ENCODE data around the gene ATRN. TPM values are rescaled to one million over a fixed set of nuclear protein-coding genes. Genes with fewer than 3 reads are reported as not detected.
A peak's percentile ranks its signal among the peaks of the same experiment; 100 is the strongest.

ATRN gene
- total and polyA plus RNA-seq, 2 experiments from 2014 or later: 14.7 to 71.1 TPM

GRCh38 chr20:3632311-3633004, 161.6 kb downstream of the ATRN start:
- Histone ChIP-seq H3K4me2 (no peak overlapping the region), H3K27me3 (no peaks in the 10 kb centered on the region), H3K9me3 (ENCODE audit: low read depth) (no peaks in the 10 kb centered on the region), H2AFZ (no peak overlapping the region), H3K4me1 (ENCODE audit: insufficient read depth) (no peaks in the 10 kb centered on the region), H4K20me1 (ENCODE audit: insufficient read depth, poor library complexity, severe bottlenecking) (no peaks in the 10 kb centered on the region), H3K27ac (no peak overlapping the region), H3K79me2 (no peaks in the 10 kb centered on the region), H3K4me3 (no peak overlapping the region), H3K9me2 (replicated peaks; ENCODE audit: insufficient read depth) (no peaks in the 10 kb centered on the region), H3K36me3 (replicated peaks; ENCODE audit: insufficient read depth, low read depth) (no peaks in the 10 kb centered on the region)
- no peak for DNase-seq (ENCODE audit: low spot score)
- TF ChIP-seq CTCF (IDR thresholded peaks at IDR 0.05; ENCODE audit: poor library complexity) (peak; percentile 11), EZH2 (IDR thresholded peaks at IDR 0.05; ENCODE audit: borderline replicate concordance) (no peak)
- 90% methylated on average over 7 of the region's 7 CpGs for WGBS (ENCODE audit: low lambda C conversion rate, missing lambda C conversion rate)

DNA sequence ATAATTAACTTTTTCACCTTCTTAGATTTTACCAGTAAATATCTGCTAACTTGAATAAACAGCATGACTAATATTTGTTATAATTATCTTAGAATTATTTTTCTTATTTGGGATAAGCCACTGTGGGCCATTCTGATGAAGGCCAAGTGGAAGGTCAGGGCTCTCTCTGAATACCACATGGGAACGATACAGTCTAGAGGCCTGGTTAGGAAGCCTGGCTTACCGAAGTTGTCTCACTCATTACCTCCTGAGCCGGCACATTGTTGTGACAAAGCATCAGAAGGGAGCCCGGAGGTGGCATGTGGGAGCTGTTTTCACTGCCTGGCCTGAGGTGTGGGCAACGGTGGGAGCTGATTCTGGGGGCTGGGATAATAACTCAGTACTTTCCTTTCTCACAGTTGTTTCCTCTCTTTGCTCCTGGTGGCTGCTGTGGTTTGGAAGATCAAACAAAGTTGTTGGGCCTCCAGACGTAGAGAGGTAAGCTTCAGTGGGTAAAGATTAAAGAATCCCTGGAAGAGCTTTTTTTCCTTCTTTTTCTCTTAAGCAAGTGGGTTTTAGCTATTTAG, 163.2 kb downstream of the ATRN start:
- Histone ChIP-seq H3K9me2 (replicated peaks; ENCODE audit: insufficient read depth) (no peaks in the 10 kb centered on the region), H3K79me2 (no peaks in the 10 kb centered on the region), H3K4me1 (ENCODE audit: insufficient read depth) (no peaks in the 10 kb centered on the region), H4K20me1 (ENCODE audit: insufficient read depth, poor library complexity, severe bottlenecking) (no peaks in the 10 kb centered on the region), H3K27ac (no peak overlapping the region), H3K4me3 (no peak overlapping the region), H3K4me2 (no peak overlapping the region), H3K36me3 (replicated peaks; ENCODE audit: insufficient read depth, low read depth) (no peaks in the 10 kb centered on the region), H2AFZ (no peak overlapping the region), H3K27me3 (no peaks in the 10 kb centered on the region), H3K9me3 (ENCODE audit: low read depth) (no peaks in the 10 kb centered on the region)
- no peak for TF ChIP-seq EZH2phosphoT487 (IDR thresholded peaks at IDR 0.05; ENCODE audit: low read depth, severe bottlenecking, unreplicated experiment)
- no peak for TF ChIP-seq CTCF (IDR thresholded peaks at IDR 0.05; ENCODE audit: poor library complexity)
- TF ChIP-seq EZH2 (IDR thresholded peaks at IDR 0.05; ENCODE audit: borderline replicate concordance): no peak
- DNase-seq (ENCODE audit: low spot score): no peak
- WGBS (ENCODE audit: low lambda C conversion rate, missing lambda C conversion rate): 80% methylated on average over 6 of the region's 6 CpGs

DNA sequence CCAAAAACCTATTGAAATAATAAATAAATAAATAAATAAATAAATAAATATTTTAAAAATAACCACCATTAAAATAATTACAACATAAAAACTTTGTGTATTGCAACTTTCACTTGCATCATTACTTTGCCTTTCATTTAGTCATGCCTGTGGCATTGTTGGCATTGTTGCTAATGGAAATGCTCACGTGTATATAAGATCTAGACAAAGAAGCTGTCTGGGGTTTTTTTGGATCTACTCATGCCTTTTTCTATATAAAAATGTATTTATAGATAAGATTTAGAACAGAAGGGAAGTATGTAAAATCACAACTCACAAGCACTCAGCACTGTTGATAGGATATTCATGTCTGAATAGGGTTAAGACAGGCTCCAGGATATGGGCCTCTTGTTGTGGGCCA, 164.5 kb downstream of the ATRN start:
- H2AFZ ChIP-seq: no peak overlapping the region
- H3K36me3 ChIP-seq (replicated peaks; ENCODE audit: insufficient read depth, low read depth): no peaks in the 10 kb centered on the region
- no peaks in the 10 kb centered on the region for H3K4me1 ChIP-seq (ENCODE audit: insufficient read depth)
- WGBS (ENCODE audit: low lambda C conversion rate, missing lambda C conversion rate): 86% methylated on average over 1 of the region's 1 CpG
- H3K4me2 ChIP-seq: no peak overlapping the region
- no peaks in the 10 kb centered on the region for H4K20me1 ChIP-seq (ENCODE audit: insufficient read depth, poor library complexity, severe bottlenecking)
- no peaks in the 10 kb centered on the region for H3K79me2 ChIP-seq
- DNase-seq (ENCODE audit: low spot score): no peak
- TF ChIP-seq EZH2phosphoT487 (IDR thresholded peaks at IDR 0.05; ENCODE audit: low read depth, severe bottlenecking, unreplicated experiment): no peak
- H3K9me2 ChIP-seq (replicated peaks; ENCODE audit: insufficient read depth): no peaks in the 10 kb centered on the region
- no peaks in the 10 kb centered on the region for H3K9me3 ChIP-seq (ENCODE audit: low read depth)
- H3K4me3 ChIP-seq: no peak overlapping the region
- no peak overlapping the region for H3K27ac ChIP-seq
- no peaks in the 10 kb centered on the region for H3K27me3 ChIP-seq

GRCh38 chr20:3640259-3640658, 169.4 kb downstream of the ATRN start:
- Histone ChIP-seq H3K36me3 (replicated peaks; ENCODE audit: insufficient read depth, low read depth) (no peaks in the 10 kb centered on the region), H3K9me2 (replicated peaks; ENCODE audit: insufficient read depth) (no peaks in the 10 kb centered on the region), H3K27me3 (no peaks in the 10 kb centered on the region), H3K79me2 (no peaks in the 10 kb centered on the region), H2AFZ (no peak overlapping the region), H3K27ac (no peak overlapping the region), H3K4me3 (no peak overlapping the region), H3K4me2 (no peak overlapping the region), H3K9me3 (ENCODE audit: low read depth) (no peaks in the 10 kb centered on the region), H3K4me1 (ENCODE audit: insufficient read depth) (no peaks in the 10 kb centered on the region), H4K20me1 (ENCODE audit: insufficient read depth, poor library complexity, severe bottlenecking) (no peaks in the 10 kb centered on the region)
- no peak for DNase-seq (ENCODE audit: low spot score)
- WGBS (ENCODE audit: low lambda C conversion rate, missing lambda C conversion rate): 95% methylated on average over 3 of the region's 3 CpGs
- TF ChIP-seq EZH2phosphoT487 (IDR thresholded peaks at IDR 0.05; ENCODE audit: low read depth, severe bottlenecking, unreplicated experiment) (no peak), EZH2 (IDR thresholded peaks at IDR 0.05; ENCODE audit: borderline replicate concordance) (no peak), CTCF (IDR thresholded peaks at IDR 0.05; ENCODE audit: poor library complexity) (no peak)

Measured in hepatocyte (in vitro differentiated cells).